ENCODE results near the gene BSN. TPM values are rescaled to one million over a fixed set of nuclear protein-coding genes. Genes with fewer than 3 reads are reported as not detected.

The BSN gene
- total and polyA plus RNA-seq, 8 donors: 0.56 to 1.6 (median 0.97) TPM

DNA sequence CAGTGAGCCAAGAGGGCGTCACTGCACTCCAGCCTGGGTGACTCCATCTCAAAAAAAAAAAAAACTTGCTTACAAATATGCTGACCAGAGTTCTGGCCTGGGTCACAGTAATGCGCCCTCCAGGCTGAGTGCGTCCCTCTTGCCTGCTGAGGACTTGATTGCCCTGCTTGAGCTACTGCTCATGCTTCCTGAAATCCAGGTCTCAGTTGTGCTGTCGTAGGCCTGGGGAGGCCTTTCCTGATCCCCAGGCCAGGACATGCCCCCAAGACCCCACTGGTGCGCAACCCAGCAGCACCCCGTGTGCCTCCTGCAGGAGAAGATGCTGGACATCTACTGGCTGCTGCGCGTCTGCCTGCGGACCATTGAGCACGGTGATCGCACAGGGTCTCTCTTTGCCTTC is 157.9 kb downstream of the BSN start:
- WGBS, 2 donors: 92 to 96% methylated on average over 11 of the region's 11 CpGs
- Histone ChIP-seq H3K4me3 (no peak overlapping the region), H3K9me3 (no peaks in the 10 kb centered on the region), H3K36me3 (no peaks in the 10 kb centered on the region), H3K4me1 (no peaks in the 10 kb centered on the region), H3K27me3 (no peaks in the 10 kb centered on the region), H3K27ac (no peak overlapping the region)
- intact Hi-C loops (cut with DNase I): no loop called here
- FAIRE-seq: no peak
- no peak for ATAC-seq
- TF ChIP-seq, protein P1, sequence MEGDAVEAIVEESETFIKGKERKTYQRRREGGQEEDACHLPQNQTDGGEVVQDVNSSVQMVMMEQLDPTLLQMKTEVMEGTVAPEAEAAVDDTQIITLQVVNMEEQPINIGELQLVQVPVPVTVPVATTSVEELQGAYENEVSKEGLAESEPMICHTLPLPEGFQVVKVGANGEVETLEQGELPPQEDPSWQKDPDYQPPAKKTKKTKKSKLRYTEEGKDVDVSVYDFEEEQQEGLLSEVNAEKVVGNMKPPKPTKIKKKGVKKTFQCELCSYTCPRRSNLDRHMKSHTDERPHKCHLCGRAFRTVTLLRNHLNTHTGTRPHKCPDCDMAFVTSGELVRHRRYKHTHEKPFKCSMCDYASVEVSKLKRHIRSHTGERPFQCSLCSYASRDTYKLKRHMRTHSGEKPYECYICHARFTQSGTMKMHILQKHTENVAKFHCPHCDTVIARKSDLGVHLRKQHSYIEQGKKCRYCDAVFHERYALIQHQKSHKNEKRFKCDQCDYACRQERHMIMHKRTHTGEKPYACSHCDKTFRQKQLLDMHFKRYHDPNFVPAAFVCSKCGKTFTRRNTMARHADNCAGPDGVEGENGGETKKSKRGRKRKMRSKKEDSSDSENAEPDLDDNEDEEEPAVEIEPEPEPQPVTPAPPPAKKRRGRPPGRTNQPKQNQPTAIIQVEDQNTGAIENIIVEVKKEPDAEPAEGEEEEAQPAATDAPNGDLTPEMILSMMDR (IDR thresholded peaks at IDR 0.05): no peak
- DNase-seq: peak in 1 of 6 donors; percentile 37

DNA sequence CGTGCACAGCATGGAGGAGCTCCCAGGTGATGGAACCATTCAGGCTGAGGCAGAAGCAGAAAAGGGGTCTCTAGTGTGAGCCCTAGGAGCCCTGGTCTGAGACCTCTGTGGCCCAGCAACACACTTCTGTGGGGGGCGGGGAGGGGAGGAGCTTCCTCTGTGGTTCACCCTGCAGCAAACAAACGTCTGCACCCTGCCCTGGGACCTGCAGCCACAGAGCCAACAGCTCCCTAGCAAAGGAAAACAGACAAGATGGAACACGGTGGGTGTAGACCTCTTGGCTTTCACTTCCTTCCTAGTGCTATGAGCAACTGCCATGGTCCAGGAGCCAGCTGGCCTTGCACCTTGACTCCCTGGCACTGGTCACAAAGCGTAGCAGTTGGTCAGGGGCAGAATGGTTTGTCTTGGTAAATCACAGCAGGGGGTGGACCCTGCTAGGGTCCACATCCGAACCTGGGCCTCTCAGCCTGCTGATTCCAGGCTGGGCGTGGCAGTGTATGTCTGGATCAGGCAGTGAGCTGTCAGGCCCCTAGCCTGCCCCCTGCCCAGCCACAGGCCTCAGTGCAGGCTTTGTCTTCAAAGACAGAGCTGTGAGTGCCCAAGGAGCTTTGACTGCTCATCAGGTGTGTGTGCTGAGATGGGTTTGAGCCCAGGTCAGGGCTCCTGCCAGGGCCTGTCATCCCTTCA is 158.5 kb downstream of the BSN start:
- Histone ChIP-seq H3K36me3 (no peaks in the 10 kb centered on the region), H3K27ac (no peak overlapping the region), H3K4me1 (no peaks in the 10 kb centered on the region), H3K27me3 (no peaks in the 10 kb centered on the region), H3K9me3 (no peaks in the 10 kb centered on the region), H3K4me3 (no peak overlapping the region)
- ATAC-seq: no peak
- WGBS, 2 donors: 73 to 76% methylated on average over 7 of the region's 7 CpGs
- intact Hi-C loops (cut with DNase I): no loop called here
- no peak for FAIRE-seq
- DNase-seq: no peak
- TF ChIP-seq, protein P1 (IDR thresholded peaks at IDR 0.05): no peak

DNA sequence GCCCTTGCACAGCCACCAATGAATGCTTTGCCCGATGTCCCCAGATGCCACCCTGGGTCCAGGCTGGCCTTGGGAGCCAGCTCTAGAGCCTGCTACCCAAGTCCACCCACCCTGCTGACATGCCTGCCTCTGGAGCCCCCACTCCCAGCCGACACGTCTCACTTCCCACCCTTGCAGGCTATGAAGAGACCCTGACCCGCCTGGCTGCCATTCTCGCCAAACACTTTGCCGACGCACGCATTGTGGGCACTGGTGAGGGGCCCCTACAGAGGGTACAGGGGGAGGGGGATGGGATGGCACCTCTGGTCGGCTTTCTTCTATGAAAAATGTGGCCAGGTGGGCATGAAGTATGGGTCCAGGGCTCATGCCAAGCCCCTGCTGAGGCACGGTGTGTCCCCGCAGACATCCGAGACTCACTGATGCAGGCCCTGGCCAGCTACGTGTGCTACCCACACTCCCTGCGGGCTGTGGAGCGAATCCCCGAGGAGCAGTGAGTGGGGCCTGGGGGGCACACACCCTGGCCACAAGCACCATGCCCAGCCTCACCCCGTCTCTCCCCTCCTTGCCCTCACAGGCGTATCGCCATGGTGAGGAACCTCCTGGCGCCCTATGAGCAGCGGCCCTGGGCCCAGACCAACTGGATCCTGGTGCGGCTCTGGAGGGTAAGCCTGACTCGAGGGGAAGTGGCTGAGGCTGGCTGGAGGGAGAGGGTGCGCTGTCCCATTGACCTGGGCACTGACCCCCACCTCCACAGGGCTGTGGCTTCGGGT is 159.2 kb downstream of the BSN start:
- ATAC-seq (no peak), FAIRE-seq (no peak), DNase-seq (peak in 1 of 6 donors; percentile 76)
- H3K4me1 ChIP-seq: no peaks in the 10 kb centered on the region
- 93 to 95% methylated on average over 25 of the region's 25 CpGs for WGBS, 2 donors
- H3K27ac ChIP-seq: no peak overlapping the region
- TF ChIP-seq, protein P1 (IDR thresholded peaks at IDR 0.05): no peak
- H3K9me3 ChIP-seq: no peaks in the 10 kb centered on the region
- no peaks in the 10 kb centered on the region for H3K36me3 ChIP-seq
- intact Hi-C loops (cut with DNase I): no loop called here
- no peaks in the 10 kb centered on the region for H3K27me3 ChIP-seq
- H3K4me3 ChIP-seq: no peak overlapping the region

DNA sequence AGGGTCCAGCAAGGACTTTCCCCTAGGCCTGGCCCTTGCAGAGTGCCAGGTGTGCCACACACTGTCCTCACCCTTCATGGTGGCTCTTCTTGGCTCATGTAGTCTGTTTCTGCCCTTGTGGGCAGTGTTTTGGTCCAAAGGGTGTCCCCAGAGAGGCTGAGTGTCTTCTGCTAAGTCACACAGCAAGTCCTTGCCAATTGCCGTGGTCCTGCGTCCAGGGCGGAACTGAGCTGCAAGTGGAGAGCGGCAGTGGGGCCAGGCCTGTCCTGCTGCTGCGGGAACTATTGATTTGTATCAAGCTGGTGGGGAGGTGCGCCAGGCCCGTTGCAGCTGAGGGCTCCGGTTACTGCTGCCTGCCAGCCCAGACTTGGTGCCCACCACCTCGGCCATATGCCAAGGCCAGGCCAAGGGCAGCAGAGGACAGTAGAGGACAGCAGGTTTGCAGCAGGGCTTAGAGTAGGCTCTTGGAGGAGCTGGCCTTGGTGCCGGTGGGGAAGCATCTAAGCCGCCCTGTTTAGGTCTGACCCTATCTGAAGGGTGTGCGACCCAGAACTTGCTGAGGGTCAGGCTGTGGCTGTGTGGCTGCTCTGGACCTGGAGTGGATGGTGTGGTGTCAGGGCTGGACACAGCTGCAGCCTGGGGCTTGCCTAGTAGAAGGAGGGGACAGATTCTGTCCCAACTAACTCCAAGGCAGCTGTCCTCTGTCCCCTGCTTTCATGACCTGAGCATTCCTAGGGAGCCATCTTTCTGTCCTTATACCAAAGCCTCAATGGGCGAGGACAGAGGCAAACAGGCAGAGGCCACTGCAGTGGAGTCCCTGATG is 160.7 kb downstream of the BSN start:
- Histone ChIP-seq H3K9me3 (no peaks in the 10 kb centered on the region), H3K27ac (no peak overlapping the region), H3K27me3 (no peaks in the 10 kb centered on the region), H3K36me3 (no peaks in the 10 kb centered on the region), H3K4me3 (no peak overlapping the region), H3K4me1 (peaks cover 0 to 2% (median 0%) of the 10 kb centered on the region in 3 donors)
- ATAC-seq: no peak
- DNase-seq: peak in 2 of 6 donors; percentile 14 to 78
- intact Hi-C loops (cut with DNase I): no loop called here
- WGBS, 2 donors: 71 to 80% methylated on average over 13 of the region's 13 CpGs
- no peak for FAIRE-seq
- TF ChIP-seq, protein P1 (IDR thresholded peaks at IDR 0.05): no peak
